ENCODE results near the gene PDPR. TPM values are rescaled to one million over a fixed set of nuclear protein-coding genes. Genes with fewer than 3 reads are reported as not detected.

PDPR gene
- total and polyA plus RNA-seq, 7 donors: 2.8 to 28.5 (median 16.4) TPM

Small RNA genes lying within 50 kb of the gene (small RNA-seq; reads per million reads assigned to genes)
- gene AC009060.2: 0 reads per million in 3 donors

Other genes starting within 250 kb of the PDPR start
- under 1 TPM in 2 of 4 donors, not detected in 2; 0.66 to 0.83 TPM for gene CLEC18A, start 163.0 kb upstream of the PDPR start, total RNA-seq
- gene CLEC18A, start 163.0 kb upstream of the PDPR start, polyA plus RNA-seq: 1 to 10 TPM in 1 of 3 donors, under 1 TPM in 2; 0.60 to 2.2 (median 0.69) TPM
- gene CLEC18C, start 59.5 kb downstream of the PDPR start, total RNA-seq: not detected
- gene CLEC18C, start 59.5 kb downstream of the PDPR start, polyA plus RNA-seq: under 1 TPM in 1 of 3 donors, not detected in 2; 0.10 TPM
- 10 to 100 TPM; 13.5 to 24.7 (median 14.1) TPM for gene EXOSC6, start 137.6 kb downstream of the PDPR start, total RNA-seq
- gene EXOSC6, start 137.6 kb downstream of the PDPR start, polyA plus RNA-seq: 10 to 100 TPM in 1 of 3 donors, 1 to 10 TPM in 2; 5.4 to 12.4 (median 5.8) TPM
- gene AARS1, start 175.2 kb downstream of the PDPR start, total RNA-seq: 10 to 100 TPM; 58.1 to 80.0 (median 61.9) TPM
- gene AARS1, start 175.2 kb downstream of the PDPR start, polyA plus RNA-seq: 10 to 100 TPM; 19.8 to 45.8 (median 21.5) TPM
- 10 to 100 TPM; 16.6 to 27.1 (median 24.6) TPM for gene DDX19B, start 184.9 kb downstream of the PDPR start, total RNA-seq
- gene DDX19B, start 184.9 kb downstream of the PDPR start, polyA plus RNA-seq: 10 to 100 TPM; 21.7 to 34.2 (median 23.4) TPM
- 10 to 100 TPM; 33.9 to 41.3 (median 37.9) TPM for gene DDX19A, start 232.6 kb downstream of the PDPR start, total RNA-seq
- 10 to 100 TPM; 12.0 to 24.4 (median 14.4) TPM for gene DDX19A, start 232.6 kb downstream of the PDPR start, polyA plus RNA-seq

All from sigmoid colon (tissue), 7 donors.